NCI-H748 (cell line): Measurements from ENCODE around the gene UPB1.

Experiments
- DNase-seq: peaks from one replicate; lab custom pipeline; 2025; ENCODE audit not compliant: unreplicated experiment; lab: John Stamatoyannopoulos, UW

The UPB1 gene

GRCh38 chr22:24503843-24504338 lies 8.8 kb downstream of the UPB1 start:
- DNase-seq = no peak

- no peak for DNase-seq
Measured at GRCh38 chr22:24504540-24504939, 9.4 kb downstream of the UPB1 start.

GRCh38 chr22:24504956-24505736 lies 10.0 kb downstream of the UPB1 start:
- DNase-seq = peak; percentile 26

- peak; percentile 86 for DNase-seq
Measured at GRCh38 chr22:24506802-24507438, 11.8 kb downstream of the UPB1 start.

- DNase-seq = peak; percentile 7
Measured at GRCh38 chr22:24507716-24508115, 12.6 kb downstream of the UPB1 start.

GRCh38 chr22:24510637-24511625 lies 15.8 kb downstream of the UPB1 start:
- DNase-seq = no peak

- no peak for DNase-seq
Measured at GRCh38 chr22:24512043-24512442, 16.9 kb downstream of the UPB1 start.

- DNase-seq = no peak
Measured at GRCh38 chr22:24513378-24514240, 18.5 kb downstream of the UPB1 start.

GRCh38 chr22:24514241-24515026 lies 19.3 kb downstream of the UPB1 start:
- DNase-seq = no peak

- DNase-seq = no peak
Measured at GRCh38 chr22:24515027-24515338, 19.9 kb downstream of the UPB1 start.

- no peak for DNase-seq
Measured at GRCh38 chr22:24516301-24516737, 21.2 kb downstream of the UPB1 start.

- no peak for DNase-seq
Measured at GRCh38 chr22:24517446-24517845, 22.3 kb downstream of the UPB1 start.

- no peak for DNase-seq
Measured at GRCh38 chr22:24518228-24518627, 23.1 kb downstream of the UPB1 start.

- no peak for DNase-seq
Measured at GRCh38 chr22:24518771-24519485, 23.8 kb downstream of the UPB1 start.

- DNase-seq = no peak
Measured at GRCh38 chr22:24519496-24519895, 24.4 kb downstream of the UPB1 start.

GRCh38 chr22:24521791-24522245 lies 26.7 kb downstream of the UPB1 start:
- peak; percentile 92 for DNase-seq

GRCh38 chr22:24523873-24524272 lies 28.7 kb downstream of the UPB1 start:
- DNase-seq = no peak

- DNase-seq = peak; percentile 61
Measured at GRCh38 chr22:24525416-24526037, 30.4 kb downstream of the UPB1 start.
